GM20000 (cell line): ENCODE results near the gene CCDC157.

ENCODE experiments used
- DNase-seq: peaks from one replicate; pipeline ENCODE4 v3.0.0; 2012; ENCODE audit warnings: low spot score
- TF ChIP-seq, protein P1 (sequence below): IDR thresholded peaks from 2 replicates; pipeline ENCODE4 v1.5.1; 2012; ENCODE audit warnings: mild to moderate bottlenecking, control low read depth; ENCODE audit errors: extremely low read depth, missing control alignments

Gene CCDC157

DNA sequence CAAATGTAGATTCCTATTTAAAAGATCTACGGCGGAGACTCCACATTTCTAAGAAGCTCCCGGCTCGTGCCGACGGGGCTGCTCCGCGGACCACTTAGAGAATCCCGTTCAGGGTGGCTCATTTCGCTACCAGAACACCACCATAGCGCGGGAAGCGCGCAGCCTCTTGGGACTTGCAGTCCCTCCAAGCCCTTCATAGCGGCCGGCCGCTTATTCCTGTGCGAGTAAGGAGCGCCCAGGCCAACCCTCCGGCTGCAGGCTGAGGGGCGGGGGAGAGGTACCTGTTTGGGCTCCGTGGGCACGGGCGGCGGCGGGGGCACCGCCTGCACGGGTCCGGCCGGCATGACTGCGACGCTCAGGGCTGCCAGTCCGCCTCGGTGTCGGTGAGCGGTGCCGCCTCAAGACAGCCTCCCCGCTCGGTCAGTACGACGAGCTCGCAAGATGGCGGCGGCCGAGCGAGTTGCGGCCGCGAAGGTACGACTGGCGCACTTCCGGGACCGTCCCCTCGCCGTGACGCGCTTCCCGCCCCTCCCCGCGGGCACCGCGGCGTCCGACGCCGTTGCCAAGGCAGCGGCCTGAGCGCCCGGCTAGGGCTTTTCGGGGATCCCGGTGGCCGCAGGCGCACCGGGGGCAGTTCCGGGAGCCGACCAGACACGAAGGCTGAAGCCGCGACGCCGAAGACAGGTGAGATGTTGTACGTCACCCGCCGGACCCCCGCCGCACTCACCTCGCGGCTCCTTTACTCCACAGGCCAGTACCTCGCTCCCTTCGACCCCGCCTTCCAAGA lies at the start of gene CCDC157, which contains the start of gene SF3A1:
TSS of gene CCDC157 (plus strand) at position 559 of the 787 bp plus-strand sequence. CDS start 8,994 bp downstream, outside the sequence.
TSS of gene SF3A1 (minus strand) at position 446 of the 787 bp plus-strand sequence. CDS start at position 344, 102 bp downstream.
- TF ChIP-seq, protein P1, sequence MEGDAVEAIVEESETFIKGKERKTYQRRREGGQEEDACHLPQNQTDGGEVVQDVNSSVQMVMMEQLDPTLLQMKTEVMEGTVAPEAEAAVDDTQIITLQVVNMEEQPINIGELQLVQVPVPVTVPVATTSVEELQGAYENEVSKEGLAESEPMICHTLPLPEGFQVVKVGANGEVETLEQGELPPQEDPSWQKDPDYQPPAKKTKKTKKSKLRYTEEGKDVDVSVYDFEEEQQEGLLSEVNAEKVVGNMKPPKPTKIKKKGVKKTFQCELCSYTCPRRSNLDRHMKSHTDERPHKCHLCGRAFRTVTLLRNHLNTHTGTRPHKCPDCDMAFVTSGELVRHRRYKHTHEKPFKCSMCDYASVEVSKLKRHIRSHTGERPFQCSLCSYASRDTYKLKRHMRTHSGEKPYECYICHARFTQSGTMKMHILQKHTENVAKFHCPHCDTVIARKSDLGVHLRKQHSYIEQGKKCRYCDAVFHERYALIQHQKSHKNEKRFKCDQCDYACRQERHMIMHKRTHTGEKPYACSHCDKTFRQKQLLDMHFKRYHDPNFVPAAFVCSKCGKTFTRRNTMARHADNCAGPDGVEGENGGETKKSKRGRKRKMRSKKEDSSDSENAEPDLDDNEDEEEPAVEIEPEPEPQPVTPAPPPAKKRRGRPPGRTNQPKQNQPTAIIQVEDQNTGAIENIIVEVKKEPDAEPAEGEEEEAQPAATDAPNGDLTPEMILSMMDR: no peak
- peak; percentile 97 for DNase-seq

DNA sequence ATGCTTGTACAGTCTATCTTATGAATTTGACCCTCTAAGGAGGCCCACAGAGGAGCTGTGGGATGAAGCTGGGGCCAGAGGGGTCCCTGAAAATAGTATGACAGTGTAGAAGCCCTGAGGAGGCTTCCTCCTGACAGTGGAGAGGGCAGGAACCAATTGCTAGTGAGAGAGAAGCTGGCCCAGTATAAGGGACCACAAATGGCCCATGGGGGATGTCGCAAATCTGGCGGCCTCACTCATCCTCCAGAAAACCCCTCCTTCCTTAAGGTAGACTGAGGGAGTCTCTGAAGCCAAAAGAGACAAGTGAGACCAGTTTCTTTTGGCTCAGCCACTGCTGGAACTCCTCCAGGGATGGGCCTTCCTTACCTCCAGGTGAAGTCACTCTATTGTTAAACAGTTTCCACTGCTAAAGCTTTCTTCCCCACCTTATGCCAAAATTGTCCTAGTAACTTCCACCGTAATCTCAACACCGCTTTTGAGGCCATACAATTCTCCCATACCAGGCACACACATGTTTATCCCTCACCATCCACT lies 49.7 kb upstream of the CCDC157 start:
- TF ChIP-seq, protein P1: no peak

GRCh38 chr22:30308093-30308492 lies 48.7 kb upstream of the CCDC157 start:
- no peak for DNase-seq
- TF ChIP-seq, protein P1: no peak

More for the DNA sequence above, 49.7 kb upstream of the CCDC157 start:
- no peak for DNase-seq

DNA sequence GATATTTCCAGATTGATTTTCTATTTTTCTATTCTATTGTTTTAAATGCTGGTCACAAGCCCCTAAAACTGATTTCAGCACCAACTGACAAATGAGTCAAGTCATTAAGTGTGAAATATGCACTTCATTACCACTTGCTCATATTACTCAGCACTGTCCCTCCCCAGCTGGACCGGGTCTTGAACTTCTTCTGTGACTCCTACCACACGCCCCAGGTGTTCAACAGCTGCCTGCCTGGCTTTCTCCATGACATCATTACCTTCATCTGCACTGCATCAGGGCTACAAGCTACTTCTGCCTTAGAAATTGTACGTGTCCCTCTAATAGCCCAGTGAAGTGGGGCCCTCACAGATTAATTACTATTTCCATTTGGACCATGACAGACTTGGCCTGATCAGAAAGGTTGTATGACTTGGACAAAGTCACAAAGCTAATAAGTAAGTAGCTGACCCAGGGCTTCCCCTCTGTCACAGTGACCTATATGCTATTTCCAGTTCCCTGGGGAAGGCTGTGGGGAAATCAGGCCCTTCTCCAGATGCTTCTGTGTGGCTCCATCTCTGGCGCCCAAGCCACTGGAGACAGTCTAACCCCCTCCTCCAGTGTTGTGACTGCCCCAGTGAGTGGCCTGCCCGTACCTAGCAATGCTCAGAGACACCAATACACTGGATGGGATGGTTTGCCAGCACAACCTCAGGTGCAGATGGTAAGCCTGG lies 48.1 kb upstream of the CCDC157 start:
- TF ChIP-seq, protein P1: no peak
- DNase-seq: peak; percentile 73

DNA sequence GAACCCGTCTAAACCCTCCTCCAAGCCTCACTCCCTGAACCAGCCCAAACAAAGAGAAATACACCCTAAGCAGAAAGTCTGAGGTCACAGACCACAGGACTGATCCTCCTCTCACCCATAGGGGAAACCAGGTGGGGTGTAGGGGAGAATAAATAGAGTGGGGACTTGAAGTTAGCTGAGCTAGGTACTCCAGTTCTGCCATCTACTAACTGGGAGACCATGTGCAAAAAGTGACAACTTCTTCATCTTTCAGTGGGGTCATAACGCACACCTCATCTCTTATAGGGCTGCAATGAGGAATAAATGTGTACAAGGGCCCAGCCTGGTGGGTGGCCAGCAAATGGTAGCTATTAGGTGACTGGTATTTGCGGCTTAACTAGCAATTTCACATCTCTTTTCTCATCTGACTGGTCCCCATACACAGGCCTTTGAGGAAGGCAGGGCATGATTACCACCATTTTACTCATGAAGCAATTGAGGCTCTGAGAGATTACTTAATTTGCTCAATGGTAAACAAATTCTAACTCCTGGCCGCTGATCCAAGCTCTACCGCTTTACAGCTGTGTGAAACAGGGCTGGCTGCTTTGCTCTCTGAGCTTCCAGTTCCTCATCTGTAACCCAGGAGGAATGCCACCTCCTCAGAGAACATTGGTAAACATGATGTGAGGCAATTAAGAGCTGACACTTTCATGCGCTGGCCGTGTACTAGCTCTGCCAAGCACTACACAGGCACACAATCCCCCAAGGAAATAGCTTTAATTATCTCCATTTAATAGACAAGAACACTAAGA lies 46.7 kb upstream of the CCDC157 start:
- peak; percentile 55 for DNase-seq

DNA sequence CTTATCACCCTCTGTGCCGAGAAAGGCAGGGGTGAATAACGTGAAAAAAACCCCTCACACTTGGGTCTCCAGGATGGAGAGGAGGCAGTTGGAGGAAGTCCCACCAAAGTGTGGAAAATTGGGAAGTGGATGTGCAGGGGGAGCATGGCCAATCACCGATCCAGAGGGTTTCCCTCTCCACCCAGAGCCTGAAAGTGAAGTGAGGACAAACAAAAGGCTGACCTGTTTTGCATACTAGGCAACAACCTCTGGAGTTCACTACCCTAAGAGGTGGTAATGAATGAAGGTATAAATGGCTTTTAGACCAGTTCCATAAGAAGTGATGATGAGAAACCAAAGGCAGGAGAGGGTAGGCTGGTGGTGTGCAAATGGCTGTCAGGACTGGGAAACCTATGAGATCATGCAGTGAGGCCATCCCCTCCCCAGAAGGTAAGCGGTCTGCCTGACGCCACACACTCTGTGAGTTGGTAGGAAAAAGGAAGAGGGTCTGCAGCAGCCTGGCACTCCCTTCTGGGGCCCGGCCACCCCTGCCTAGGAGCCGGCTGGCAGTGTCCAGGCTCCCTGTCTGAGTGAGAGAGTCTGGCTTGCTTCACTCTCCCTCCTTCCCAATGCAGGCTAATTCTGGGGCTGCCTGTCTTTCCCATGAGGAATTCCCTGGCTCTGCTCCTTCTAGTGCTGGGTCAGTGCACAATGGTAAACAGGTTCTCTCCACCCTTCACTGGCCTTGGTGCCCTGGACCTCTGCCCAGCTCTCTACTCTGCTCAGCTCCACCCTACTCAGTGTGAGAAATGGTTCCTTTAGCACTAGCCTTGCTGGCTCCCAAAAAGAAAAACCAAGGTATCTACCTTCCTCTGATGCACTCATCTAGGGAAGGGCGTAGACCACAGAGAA lies 45.7 kb upstream of the CCDC157 start:
- DNase-seq: no peak

More for the DNA sequence above, 46.7 kb upstream of the CCDC157 start:
- TF ChIP-seq, protein P1: no peak

More for the DNA sequence above, 45.7 kb upstream of the CCDC157 start:
- TF ChIP-seq, protein P1: no peak
